GM21447 (cell line): ENCODE measurements around the gene EPS15.
"Not testable (repeated sequence)": the region's sequence is repeated elsewhere in the genome, so short reads cannot be mapped to it uniquely, and the experiment has no call there.

Experiments used
- ATAC-seq: cut with Tn5 transposase; IDR thresholded peaks from one replicate; pipeline ENCODE4 v1.9.1; 2021; ENCODE audit not compliant: unreplicated experiment

Gene EPS15

GRCh38 chr1:51392241-51392640, 126.8 kb downstream of the EPS15 start:
- no peak for ATAC-seq

- ATAC-seq = not testable (repeated sequence)
These were observed 128.4 kb downstream of the EPS15 start for GRCh38 chr1:51390641-51391040.

DNA sequence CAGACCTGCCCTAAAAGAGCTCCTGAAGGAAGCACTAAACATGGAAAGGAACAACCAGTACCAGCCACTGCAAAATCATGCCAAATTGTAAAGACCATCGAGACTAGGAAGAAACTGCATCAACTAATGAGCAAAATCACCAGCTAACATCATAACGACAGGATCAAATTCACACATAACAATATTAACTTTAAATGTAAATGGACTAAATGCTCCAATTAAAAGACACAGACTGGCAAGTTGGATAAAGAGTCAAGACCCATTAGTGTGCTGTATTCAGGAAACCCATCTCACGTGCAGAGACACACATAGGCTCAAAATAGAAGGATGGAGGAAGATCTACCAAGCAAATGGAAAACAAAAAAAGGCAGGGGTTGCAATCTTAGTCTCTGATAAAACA, 131.8 kb downstream of the EPS15 start:
- not testable (repeated sequence) for ATAC-seq

DNA sequence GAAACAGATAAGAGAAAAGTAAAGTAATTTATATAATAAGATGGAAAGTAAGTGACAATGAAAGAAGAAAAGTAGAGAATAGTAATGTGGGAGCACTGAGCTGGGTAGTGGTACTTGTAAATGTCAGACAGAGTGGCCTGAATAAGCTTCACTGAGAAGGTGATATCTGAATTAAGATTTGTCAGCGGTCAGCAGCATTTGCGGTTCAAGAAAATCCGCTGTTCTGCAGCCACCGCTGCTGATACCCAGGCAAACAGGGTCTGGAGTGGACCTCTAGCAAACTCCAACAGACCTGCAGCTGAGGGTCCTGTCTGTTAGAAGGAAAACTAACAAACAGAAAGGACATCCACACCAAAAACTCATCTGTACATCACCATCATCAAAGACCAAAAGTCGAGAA, 132.8 kb downstream of the EPS15 start:
- ATAC-seq = not testable (repeated sequence)

DNA sequence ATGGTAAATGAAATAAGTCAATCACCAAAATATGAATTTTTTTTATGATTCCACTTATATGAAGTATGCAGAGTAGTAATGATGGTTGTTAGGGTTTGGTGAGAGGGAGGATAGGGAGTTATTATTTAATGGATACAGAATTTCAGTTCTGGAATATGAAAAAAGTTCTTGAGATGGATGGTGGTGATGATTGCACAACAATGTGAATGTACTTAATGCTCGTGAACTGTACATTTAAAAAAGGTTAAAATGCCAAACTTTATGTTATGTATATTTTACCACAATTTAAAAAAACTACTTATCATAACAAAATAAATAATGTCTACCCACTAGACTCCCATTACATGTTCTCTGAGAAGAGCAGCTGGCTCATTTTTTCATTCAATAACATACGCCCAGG, 133.3 kb downstream of the EPS15 start:
- no peak for ATAC-seq

- ATAC-seq = no peak
These were observed 137.1 kb downstream of the EPS15 start for GRCh38 chr1:51381964-51382363.

DNA sequence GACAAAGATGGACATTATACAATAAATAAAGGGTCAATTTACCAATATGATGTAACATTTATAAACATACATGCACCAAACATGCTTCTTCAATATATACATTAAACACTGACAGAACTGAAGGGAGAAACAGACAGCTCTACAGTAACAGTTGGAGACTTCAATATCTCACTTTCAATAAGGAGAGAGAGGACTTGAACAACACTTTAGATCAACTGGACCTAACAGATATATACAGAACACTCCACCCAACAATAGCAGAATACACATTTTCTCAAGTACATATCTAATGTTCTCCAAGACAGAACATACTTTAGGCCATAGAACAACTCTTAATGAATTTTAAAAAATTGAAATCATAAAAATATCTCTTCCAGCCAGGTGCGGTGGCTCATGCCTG, 138.1 kb downstream of the EPS15 start:
- no peak for ATAC-seq

- ATAC-seq = no peak
These were observed 140.2 kb downstream of the EPS15 start for GRCh38 chr1:51378871-51379270.

- no peak for ATAC-seq
These were observed 145.2 kb downstream of the EPS15 start for GRCh38 chr1:51373898-51374297.

- ATAC-seq = no peak
These were observed 146.5 kb downstream of the EPS15 start for GRCh38 chr1:51372561-51372960.

DNA sequence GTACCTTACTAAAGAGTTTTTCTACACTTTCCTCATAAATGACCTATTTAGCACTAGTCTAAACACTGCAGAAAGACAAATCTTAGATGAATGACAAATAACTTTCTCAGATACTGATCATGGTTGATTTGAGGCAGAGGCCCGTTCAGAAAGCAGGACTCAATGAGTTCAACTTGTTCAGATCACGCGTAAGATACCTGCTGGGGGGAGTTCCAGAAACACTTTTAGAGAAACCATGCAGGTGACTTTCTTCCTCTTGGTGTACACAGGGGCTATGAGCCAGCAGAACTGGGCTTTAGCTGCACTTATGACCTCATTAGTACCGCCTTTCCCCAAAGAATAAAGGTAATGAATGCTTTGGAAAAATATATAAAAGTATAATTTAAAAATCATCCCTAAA, 149.9 kb downstream of the EPS15 start:
- no peak for ATAC-seq

DNA sequence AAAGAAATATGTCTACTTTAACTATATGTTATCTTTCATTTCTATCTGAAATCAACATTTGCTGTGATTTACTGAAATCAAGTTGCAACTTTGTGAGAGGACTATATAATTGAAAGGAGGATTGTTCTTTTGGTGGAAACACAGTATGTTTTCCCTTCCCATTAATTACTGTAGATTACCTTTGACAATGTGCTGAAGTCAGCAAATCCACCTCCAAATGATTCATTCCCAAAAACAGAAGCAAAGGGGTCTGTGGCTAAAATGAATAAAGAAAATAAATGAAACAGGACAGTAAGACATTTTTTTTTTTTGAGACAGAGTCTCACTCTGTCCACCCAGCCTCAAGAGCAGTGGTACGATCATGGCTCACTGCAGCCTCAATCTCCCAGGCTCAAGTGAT, 153.3 kb downstream of the EPS15 start:
- no peak for ATAC-seq

DNA sequence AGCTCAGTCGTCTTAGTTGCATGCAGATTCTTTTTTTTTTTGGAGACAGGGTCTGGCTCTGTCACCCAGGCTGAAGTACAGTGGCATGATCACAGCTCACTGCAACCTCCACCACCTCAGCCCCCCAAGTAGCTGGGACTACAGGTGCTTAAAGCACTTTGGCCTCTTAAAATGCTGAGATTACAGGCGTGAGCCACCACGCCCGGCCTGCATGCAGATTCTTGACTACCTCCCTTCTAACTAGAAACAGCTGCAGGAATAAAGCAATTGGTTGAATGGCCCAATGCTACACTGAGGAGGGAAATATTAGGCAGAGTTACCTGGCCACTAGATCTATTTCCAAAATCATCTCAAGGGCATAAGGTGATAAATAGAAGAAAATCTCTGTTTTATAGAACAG, 159.2 kb downstream of the EPS15 start:
- no peak for ATAC-seq

GRCh38 chr1:51355382-51355781, 163.7 kb downstream of the EPS15 start:
- ATAC-seq = no peak

DNA sequence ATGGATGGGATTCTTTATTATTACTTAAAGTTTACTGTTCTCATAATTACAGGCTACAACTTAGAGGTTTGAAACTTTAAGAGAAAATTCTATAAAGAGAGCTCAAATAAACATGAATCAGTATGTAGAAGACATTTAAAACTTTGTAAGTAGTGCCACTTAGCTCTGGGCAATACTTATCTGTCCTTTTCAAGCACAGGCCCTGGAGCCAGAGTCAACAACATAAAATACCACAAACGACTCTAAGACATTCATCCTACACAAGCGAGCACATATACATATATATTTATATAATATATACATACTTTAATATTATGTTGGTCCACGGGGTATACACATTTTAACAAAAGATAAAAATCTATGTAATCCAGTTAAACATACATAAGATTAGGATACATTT, 164.7 kb downstream of the EPS15 start:
- ATAC-seq = no peak

GRCh38 chr1:51351907-51352306, 167.2 kb downstream of the EPS15 start:
- ATAC-seq = no peak

DNA sequence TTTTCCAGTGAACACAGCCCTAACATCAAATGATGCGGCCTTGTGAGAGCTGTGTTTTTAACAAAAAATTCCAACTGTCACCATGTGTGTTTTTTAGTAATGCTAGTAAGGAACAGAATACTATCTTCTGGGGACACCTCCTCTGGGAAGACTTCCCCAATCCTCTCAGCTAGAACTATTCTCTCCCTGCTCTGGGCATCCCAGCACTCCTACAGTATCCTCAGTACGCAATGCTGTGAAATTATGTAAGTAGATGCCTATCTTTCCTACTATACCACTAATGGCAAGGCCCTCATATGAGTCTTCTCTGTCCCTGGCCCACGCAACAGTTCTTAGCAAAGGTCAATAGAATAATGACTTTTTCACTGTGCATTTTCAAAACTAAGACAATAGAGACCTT, 169.2 kb downstream of the EPS15 start:
- no peak for ATAC-seq

- no peak for ATAC-seq
These were observed 170.9 kb downstream of the EPS15 start for GRCh38 chr1:51348147-51348527.

- no peak for ATAC-seq
These were observed 171.5 kb downstream of the EPS15 start for GRCh38 chr1:51347398-51348146.

DNA sequence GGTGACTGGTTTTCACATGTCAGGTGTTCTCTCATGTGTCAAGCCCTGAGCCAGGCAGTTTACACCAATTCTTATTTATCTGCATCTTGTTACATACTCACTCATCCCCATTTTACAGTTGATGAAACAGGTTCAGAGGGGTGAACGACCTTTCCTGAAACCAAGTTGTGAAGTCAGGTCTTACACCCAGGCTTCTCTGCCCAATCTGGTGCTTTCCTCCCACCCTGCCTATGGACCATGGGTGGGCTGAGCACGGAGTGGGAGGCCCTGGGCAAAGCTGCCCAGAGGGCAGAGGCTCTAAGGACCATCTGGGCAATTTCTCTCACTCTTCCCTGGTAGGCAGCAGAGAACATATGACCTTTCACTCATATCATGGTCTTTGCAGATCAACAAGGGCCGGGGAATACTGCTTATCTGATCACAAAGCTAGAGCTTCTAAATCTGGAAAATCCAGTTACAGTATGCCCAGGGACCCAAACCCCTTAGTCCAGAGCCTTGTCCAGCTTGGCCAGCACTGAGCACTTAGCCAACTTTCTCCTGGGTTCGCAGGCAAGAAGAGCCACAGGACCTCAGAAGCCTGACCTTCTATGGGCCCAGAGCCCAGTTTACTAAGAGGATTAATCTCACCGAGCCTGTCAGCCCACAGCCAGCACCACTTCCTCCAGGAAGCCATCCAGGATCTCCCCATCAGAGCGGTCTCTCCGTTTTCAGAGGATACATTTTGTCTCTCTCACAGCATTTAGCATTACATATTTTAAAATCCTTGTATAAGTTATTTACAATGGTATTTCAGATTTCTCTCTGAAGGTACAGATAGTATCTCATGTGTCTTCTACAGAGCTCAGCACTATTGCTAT, 172.8 kb downstream of the EPS15 start:
- no peak for ATAC-seq

DNA sequence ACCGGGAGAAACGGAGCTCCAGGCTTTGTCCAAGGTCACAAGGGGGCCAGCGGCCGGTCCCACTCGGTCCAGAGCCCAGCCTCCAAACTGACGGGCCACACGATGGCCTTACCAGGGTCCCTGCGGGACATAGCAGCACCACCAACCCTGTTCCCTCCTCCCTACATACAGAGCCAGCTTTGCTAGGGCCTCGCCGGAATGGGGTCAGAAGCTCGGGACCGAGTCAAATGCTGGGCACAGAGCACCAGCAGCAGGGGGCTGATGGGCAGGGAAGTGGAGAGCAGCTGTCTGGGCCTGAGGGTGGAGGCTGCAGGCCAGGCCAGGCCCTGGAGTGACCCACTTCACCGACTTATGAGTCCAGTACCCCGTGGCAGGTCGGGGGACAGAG, 173.8 kb downstream of the EPS15 start:
- no peak for ATAC-seq

- ATAC-seq = no peak
These were observed 174.3 kb downstream of the EPS15 start for GRCh38 chr1:51344602-51345299.
